Nephron progenitor cell (in vitro differentiated cells): ENCODE measurements around the gene TRIM10.
"Not testable (repeated sequence)": the region's sequence is repeated elsewhere in the genome, so short reads cannot be mapped to it uniquely, and the experiment has no call there.

Experiments used
- DNase-seq: peaks from one replicate; pipeline ENCODE4 v3.0.0; 2021
- H3K27ac Mint-ChIP-seq: 2 replicates; pipeline ENCODE4 v1.8.0; 2021; ENCODE audit warnings: mild to moderate bottlenecking, moderate library complexity, mixed read lengths
- H3K27me3 Mint-ChIP-seq: 2 replicates; pipeline ENCODE4 v1.8.0; 2021; ENCODE audit warnings: mild to moderate bottlenecking, low read depth, mixed read lengths; ENCODE audit not compliant: poor library complexity
- H3K36me3 Mint-ChIP-seq: 2 replicates; pipeline ENCODE4 v1.8.0; 2021; ENCODE audit warnings: low read depth, mixed read lengths
- H3K4me1 Mint-ChIP-seq: 2 replicates; pipeline ENCODE4 v1.8.0; 2021; ENCODE audit warnings: mixed read lengths
- H3K4me3 Mint-ChIP-seq: 2 replicates; pipeline ENCODE4 v1.8.0; 2021; ENCODE audit warnings: mild to moderate bottlenecking, moderate library complexity, mixed read lengths
- H3K9me3 Mint-ChIP-seq: 2 replicates; pipeline ENCODE4 v1.8.0; 2021; ENCODE audit warnings: mild to moderate bottlenecking, moderate library complexity, mixed read lengths
- TF ChIP-seq, protein P1 (sequence below): fragments of 200-600 bp; sonication (generic); IDR thresholded peaks from 2 replicates; pipeline ENCODE4 v1.5.0; 2021; ENCODE audit warnings: antibody characterized with exemption

TRIM10 gene

DNA sequence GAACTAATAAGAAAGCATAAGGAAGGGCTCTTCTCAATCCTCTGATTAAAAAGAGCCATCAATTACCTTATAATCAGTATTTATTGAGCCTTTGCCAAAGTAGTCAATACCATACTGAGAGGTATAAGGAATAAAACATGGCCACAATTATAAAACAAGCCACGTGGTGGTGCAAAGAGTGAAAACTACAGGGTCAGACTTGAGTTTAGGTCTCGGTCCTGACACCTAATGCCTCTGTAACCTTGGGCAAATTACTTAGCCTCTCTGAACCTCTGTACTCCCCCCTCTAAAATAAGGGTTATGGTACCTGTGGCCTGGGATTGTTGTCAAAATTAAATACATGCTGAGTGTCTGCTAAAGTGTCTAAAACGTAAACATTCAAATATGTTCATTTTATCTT lies 11.8 kb downstream of the TRIM10 start:
- H3K4me3 Mint-ChIP-seq = no peak overlapping the region
- H3K4me1 Mint-ChIP-seq = no peaks in the 10 kb centered on the region
- peaks cover 28% of the 10 kb centered on the region for H3K27me3 Mint-ChIP-seq
- H3K9me3 Mint-ChIP-seq = no peaks in the 10 kb centered on the region
- DNase-seq = no peak
- no peaks in the 10 kb centered on the region for H3K36me3 Mint-ChIP-seq
- no peak overlapping the region for H3K27ac Mint-ChIP-seq
- TF ChIP-seq, protein P1, sequence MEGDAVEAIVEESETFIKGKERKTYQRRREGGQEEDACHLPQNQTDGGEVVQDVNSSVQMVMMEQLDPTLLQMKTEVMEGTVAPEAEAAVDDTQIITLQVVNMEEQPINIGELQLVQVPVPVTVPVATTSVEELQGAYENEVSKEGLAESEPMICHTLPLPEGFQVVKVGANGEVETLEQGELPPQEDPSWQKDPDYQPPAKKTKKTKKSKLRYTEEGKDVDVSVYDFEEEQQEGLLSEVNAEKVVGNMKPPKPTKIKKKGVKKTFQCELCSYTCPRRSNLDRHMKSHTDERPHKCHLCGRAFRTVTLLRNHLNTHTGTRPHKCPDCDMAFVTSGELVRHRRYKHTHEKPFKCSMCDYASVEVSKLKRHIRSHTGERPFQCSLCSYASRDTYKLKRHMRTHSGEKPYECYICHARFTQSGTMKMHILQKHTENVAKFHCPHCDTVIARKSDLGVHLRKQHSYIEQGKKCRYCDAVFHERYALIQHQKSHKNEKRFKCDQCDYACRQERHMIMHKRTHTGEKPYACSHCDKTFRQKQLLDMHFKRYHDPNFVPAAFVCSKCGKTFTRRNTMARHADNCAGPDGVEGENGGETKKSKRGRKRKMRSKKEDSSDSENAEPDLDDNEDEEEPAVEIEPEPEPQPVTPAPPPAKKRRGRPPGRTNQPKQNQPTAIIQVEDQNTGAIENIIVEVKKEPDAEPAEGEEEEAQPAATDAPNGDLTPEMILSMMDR = no peak

DNA sequence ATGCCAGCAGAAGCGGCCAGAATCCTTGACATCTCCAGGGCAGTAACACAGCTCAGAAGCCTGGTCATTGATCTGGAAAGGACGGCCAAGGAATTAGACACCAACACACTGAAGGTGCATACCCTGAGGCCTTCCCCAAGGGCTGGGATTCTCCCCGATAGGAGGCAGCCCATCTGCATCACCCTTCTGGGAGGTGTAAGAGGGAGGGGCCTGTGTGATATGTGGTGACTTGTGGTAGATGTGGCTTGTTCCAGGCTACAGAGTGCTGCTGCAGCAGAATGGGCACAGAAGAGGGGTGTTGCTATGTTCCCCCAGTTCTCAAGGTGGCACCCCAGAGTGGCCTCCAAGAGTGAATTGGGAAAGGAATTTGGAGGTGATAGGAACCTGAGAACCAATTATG lies 13.9 kb downstream of the TRIM10 start:
- Mint-ChIP-seq H3K36me3 (no peaks in the 10 kb centered on the region), H3K9me3 (no peaks in the 10 kb centered on the region), H3K4me1 (no peaks in the 10 kb centered on the region), H3K27me3 (peaks cover 31% of the 10 kb centered on the region), H3K27ac (no peak overlapping the region), H3K4me3 (no peak overlapping the region)
- no peak for DNase-seq
- TF ChIP-seq, protein P1 = no peak

DNA sequence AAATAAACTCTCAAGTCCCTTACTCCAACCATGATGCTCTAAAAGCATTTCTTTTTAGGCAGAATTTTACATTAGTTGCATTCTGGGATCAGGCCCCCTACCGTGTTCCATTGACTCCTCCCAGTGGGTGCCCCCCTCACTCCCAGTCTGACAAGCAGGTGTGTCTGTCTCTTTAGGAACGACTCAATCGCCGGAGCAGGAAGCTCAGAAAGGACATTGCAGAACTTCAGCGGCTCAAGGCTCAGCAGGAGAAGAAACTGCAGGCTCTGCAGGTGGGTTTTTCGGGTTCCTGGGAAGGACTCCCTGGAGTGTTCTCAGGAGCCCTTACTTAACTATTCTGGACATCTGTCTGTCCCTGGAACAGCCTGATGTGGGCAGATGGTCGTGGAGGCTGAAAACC lies 15.2 kb downstream of the TRIM10 start:
- no peaks in the 10 kb centered on the region for H3K4me1 Mint-ChIP-seq
- TF ChIP-seq, protein P1 = no peak
- no peaks in the 10 kb centered on the region for H3K9me3 Mint-ChIP-seq
- peaks cover 37% of the 10 kb centered on the region for H3K27me3 Mint-ChIP-seq
- no peaks in the 10 kb centered on the region for H3K36me3 Mint-ChIP-seq
- H3K4me3 Mint-ChIP-seq = no peak overlapping the region
- H3K27ac Mint-ChIP-seq = no peak overlapping the region
- DNase-seq = no peak

DNA sequence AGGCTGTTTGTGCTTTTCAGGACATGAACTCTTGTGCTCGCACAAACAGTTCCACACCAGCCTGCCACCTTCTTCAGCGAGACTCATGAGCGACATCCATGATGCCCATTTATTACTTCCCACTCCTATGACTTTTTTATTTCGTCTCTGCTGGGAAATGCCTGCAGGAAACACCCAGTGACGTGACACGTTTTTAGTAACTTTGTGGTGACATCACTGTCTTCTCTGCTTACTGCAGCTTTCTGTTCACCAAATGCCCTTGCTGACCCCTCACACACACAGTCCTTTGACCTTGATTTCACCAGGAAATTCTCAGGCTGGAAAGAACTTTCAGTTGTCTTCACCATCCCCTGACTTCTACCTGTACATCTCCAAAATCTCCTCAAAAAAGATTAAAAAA lies 16.2 kb downstream of the TRIM10 start:
- DNase-seq = no peak
- Mint-ChIP-seq H3K4me3 (no peak overlapping the region), H3K4me1 (no peaks in the 10 kb centered on the region), H3K36me3 (no peaks in the 10 kb centered on the region), H3K27ac (no peak overlapping the region), H3K27me3 (peaks cover 41% of the 10 kb centered on the region), H3K9me3 (no peaks in the 10 kb centered on the region)
- TF ChIP-seq, protein P1 = no peak

DNA sequence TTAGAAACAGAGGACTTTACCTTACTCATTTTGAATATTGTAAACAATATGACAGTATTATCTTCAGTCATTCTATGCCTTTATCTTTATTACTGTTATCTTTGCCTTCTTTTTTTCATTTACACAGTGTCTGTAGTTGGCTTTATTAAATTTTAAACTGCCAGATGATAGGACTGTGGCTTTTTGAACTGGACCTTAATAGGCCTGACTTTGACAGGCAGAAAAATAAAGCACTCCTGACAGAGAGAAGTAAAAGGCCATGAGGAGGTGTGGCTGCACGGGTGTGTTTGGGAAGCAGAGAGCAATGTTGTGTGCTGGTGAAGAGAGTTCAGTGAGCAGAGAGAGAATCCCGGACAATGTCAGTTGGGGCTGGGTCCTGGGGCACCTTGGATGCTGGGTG lies 17.2 kb downstream of the TRIM10 start:
- Mint-ChIP-seq H3K27me3 (peaks cover 48% of the 10 kb centered on the region), H3K4me3 (no peak overlapping the region), H3K36me3 (no peaks in the 10 kb centered on the region), H3K4me1 (no peaks in the 10 kb centered on the region), H3K9me3 (no peaks in the 10 kb centered on the region), H3K27ac (no peak overlapping the region)
- TF ChIP-seq, protein P1 = no peak
- no peak for DNase-seq

DNA sequence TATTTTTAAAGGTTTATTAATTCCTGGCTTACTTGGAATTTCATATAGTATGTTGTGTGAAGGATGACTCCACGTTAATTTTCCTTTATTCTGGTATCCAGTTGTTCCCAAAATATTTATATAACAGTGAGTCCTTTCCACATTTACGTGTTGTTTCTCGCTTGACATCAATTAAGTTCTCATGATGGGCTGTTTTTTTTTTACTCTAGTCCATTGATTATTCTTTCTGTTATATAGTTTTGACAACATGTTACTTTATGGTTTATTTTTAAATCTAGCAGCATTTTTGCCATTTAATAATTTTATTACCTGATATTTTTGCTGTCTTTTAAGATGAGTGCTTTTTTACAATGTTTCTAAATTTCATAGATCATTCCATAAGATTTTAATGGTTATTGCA lies 18.3 kb downstream of the TRIM10 start:
- no peak overlapping the region for H3K4me3 Mint-ChIP-seq
- no peaks in the 10 kb centered on the region for H3K4me1 Mint-ChIP-seq
- DNase-seq = no peak
- peaks cover 55% of the 10 kb centered on the region for H3K27me3 Mint-ChIP-seq
- no peaks in the 10 kb centered on the region for H3K9me3 Mint-ChIP-seq
- no peaks in the 10 kb centered on the region for H3K36me3 Mint-ChIP-seq
- TF ChIP-seq, protein P1 = no peak
- no peak overlapping the region for H3K27ac Mint-ChIP-seq

DNA sequence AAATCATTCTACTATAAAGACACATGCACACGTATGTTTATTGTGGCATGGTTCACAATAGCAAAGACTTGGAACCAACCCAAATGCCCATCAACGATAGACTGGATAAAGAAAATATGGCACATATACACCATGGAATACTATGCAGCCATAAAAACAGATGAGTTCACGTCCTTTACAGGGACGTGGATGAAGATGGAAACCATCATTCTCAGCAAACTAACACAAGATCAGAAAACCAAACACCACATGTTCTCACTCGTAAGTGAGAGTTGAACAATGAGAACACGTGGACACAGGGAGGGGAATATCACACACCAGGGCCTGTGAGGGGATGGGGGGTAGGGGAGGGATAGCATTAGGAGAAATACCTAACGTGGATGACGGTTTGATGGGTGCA lies 20.8 kb downstream of the TRIM10 start:
- H3K27me3 Mint-ChIP-seq = peaks cover 66% of the 10 kb centered on the region
- not testable (repeated sequence) for H3K27ac Mint-ChIP-seq, DNase-seq, H3K4me1 Mint-ChIP-seq, H3K9me3 Mint-ChIP-seq, H3K36me3 Mint-ChIP-seq, H3K4me3 Mint-ChIP-seq
